GM21390 (cell line): ENCODE measurements around the gene MYO16.

Experiments
- ATAC-seq: cut with Tn5 transposase; IDR thresholded peaks from one replicate; pipeline ENCODE4 v1.9.1; 2021; ENCODE audit not compliant: unreplicated experiment

MYO16 gene

DNA sequence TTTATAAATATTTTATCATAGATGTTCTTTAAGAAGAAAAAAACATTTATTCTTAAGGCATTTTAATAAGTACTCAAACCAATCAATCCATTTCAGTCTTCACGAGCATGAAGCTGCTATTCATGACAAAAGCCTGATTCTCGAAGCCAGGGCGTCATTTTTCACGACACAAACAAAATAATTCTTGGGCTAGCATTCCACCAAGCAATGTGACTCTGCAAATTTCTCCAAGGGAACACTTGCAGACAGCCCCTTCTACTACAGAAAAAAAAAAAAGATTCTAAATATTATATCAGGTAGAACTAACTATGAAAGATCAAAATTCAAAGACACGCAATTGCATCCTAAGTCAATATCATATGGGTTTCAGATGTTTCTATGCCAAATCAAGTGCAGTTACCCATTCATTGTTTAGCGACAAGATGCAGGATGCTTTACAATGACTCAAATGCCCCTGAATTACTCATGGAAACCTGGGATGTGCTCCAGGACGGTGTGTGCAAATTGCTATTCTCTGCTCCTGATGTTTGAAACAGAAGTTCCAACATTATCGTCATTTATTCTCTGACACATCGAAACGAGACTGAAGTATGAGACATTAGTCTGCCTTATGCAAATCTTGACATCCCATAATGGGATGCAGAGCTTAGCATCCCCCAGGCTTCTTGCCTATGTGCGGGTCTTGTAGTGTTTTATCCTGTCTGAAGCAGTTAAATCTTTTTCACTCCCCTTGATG is 517.7 kb downstream of the MYO16 start:
- no peak for ATAC-seq

DNA sequence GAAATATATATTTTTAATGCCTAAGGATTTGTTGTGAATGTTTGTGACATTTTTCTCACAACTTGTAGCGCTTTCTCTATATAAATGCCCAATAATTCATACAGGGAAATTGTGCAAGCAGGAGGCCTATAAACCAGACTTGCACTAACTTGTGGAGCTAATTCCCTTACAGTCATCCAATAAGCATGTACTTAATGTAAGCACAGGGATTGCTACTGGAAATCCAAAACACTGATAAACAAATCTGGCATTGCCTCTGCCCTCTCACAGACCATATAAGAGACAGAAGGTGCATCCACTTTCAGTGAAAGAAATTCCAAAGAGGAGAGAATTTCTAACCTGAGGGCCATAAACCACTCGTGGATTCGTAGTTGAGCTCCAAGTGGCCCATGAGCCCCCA is 518.8 kb downstream of the MYO16 start:
- no peak for ATAC-seq

DNA sequence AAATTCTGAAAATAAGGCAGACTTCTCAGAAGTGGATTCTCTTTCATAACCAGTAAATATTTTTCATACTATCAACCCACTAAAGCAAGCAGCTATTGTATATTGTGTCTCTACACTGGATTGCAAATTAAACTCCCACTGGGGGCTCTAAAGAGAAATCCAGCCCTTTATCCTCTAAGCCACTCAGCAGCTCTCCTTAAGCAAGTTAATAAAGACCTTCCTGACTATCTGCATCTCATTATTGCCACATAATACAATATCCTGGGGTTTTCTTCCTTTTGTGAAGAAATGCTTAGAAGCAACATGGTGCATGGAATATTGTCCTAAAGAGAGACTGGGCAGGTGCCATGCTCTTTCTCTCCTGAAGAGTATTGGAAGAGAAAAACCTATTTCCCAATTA is 521.3 kb downstream of the MYO16 start:
- ATAC-seq = no peak

DNA sequence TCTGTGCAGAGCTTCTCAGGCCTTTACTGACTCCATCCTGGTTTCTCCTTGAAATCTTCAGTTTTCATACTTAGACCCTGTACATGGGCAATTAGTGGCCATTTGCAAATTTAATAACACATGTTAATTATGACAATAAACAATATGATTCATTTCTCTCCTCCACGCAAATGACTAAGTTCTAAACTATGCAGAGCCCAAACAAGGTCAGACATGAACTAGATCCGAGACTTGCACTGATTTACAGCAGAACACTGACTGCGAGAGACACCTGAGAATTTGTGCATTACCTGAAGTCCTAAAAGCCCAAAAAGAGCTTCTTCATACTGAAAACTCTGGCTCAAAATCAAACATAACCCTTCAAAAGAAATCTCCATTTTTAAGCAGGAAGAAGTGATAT is 521.8 kb downstream of the MYO16 start:
- no peak for ATAC-seq

DNA sequence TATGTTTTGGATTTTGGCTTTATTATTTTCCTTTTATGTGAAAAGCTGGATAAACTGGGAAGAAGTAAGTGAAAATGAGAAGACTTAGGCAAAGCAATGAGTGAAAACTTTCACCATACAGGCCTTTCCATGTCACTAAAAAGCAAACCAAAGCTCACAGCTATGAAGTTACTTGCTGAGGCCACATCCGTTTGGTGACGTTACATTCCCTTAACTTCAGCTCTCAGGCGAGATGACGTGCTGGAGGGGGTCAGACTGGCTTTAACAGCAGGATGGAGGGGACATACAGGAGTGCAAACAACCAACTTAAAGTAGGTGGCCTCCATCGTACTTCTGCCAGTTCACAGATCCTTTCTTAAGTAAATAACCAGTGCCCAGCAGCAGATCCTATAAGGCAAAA is 522.3 kb downstream of the MYO16 start:
- ATAC-seq = no peak

DNA sequence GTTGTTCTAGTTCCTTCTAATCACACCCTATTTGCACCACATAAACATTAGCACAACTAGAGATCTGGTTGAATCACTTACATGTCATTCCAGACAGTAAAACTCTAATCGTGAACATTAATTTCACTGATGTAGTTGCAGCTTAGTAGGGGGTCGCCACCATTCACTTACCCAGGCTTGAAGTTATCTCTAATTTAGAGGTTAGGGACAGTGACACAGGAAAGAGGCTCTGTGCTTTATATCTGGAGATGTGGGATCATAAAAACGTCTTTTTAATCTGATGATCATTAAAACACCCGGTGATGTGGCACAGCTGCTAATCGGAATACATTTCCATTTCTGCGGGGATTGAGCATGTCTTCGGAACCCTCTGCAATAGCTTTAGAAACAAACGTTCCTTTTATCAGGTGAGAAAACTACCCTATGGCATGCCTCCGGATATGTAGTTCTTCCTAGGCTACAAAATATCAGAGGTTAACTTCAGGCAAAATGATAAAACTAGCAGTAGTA is 523.0 kb downstream of the MYO16 start:
- ATAC-seq = no peak

DNA sequence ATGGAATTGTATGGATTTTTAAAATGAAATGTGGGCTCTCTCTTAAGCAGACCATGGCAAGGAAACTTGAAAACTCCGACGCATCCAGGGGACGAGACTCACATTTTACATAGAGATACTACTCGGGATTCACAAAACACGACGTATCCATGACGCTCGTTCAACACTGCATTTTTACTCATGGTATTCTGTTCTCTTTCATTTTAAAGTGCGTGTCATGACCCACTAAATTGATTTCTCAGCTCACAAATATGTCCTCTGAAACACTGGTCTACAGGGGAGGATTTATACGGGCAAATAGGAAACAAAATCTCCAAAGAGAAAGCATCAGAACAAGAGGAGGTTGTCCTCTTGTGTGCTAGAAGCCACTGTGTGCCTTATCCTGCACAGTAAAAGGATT is 523.5 kb downstream of the MYO16 start:
- ATAC-seq = no peak

DNA sequence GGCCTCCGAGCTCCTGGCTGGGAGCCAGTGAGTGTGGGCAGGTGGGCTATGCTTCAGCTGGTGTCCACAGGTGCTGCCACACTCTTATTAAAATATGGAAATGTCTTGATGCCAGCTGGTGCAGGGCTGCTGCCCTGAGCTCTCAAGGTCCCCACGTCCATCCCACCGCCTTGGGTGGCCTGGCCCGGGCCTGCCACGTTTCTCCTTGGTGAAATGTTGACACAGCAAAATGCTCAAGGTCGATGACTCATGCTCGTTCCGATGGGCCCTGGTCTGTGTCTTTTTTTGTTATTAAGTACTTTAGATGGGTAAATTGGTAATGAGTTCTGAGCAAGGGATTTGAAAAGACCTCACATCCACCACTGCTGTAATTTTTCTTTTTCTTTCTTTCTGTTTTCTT is 524.7 kb downstream of the MYO16 start:
- no peak for ATAC-seq

DNA sequence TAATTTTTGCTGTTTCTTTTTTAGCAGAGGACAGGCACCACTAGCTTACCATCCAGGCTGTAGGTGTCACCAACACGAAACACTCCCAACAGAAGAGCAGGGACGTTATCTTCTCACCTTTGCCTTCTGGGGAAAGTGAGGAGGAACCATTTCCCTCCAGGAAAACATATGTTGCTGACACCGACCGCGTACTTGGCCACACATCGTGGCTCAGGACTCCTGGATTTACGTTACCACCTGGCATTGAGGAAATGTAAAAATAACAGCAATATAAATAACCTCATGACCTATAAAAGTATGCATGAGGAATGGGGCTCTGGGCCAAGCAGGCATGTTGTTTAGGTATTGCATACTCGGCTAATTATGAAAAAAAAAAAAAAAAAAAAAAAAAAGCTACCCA is 525.1 kb downstream of the MYO16 start:
- no peak for ATAC-seq

DNA sequence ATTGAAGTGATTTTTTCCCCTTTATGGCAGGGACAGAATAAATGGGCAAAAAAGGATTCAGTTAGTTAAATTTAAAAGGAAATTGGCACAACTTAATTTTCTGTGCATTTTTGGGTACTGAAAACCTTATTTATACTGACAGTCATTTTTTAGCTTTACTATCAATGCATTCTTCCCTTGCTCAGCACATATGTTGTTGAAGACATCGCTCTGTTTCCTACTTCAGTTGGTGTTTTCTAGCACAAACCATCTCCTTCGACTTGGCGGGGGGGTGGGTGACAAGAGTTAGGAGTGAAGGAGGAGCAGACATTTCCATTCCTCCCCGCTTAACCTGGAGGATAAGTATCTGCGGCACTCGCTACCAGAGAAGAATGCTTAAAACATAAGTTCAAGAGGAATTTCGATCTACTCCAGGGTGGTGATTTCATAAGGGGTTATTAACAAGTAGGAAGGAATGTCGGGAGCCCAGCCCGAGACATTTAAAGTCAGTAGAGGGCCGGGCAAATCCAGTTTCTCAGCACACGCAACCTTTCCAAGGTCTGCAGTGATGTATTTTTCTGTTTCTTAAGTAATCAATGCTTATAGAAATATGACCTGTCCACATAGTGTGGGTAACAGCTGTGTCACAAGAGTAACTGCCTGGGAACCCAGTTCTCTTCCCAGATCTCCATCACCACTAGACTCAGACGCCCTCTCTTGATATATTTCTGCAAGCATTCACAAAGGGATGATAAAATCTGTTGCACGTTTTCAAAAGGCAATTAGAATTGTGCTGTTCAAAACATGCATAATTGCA is 525.8 kb downstream of the MYO16 start:
- ATAC-seq = no peak

DNA sequence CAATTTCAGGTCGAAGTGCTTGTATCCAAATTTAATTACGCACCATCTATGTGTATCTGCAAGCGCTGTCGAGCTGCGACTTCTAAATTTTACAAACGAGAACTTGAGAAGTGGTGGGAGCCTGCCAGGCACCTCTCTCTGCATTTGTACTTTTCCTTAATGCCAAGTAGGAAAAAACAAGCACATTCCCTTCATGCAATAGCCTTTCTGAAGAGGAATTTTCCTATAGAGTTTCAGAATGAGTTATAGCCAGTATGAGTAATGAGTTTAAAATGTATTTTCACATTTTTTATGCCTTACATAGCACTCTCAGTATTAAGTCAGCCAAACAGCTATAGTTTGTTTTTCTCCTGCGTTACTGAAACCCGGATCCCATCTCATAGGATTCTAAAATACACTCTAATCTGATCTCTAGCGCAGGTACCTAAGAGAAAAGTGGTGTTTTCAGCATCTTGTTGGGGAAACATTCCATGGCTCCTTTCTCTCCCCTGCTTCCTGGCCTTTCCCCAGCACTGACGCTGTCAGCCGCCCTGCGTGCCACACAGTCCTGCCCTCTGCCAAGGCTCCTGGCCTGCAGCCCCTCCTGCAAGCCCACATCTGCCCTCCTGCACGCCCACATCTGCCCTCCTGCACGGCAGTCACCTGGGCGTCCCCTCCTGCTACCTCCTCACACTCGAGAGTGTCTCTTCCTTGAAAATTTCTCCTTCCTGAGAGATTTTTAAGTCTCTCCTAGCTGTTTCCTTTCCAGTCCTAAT is 526.9 kb downstream of the MYO16 start:
- no peak for ATAC-seq

DNA sequence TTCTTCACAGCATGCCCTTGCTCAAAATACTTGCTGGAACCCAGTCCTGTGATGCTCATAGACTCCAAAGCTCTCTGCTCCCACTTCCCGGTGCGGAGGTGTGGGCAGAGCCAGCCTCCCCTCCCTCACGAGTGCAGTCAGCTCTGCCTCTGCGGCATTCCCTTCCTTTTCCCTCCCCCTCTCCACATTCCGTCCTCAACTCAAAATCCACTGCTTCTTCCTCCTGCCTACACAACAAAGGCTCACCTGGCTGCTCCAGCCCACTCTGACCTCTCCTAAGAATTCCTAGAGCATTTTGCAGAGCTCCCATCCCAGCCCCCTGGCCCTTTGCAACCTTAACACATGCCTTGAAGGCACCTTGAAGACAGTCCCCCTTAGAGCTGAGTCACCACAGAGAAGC is 527.9 kb downstream of the MYO16 start:
- no peak for ATAC-seq

DNA sequence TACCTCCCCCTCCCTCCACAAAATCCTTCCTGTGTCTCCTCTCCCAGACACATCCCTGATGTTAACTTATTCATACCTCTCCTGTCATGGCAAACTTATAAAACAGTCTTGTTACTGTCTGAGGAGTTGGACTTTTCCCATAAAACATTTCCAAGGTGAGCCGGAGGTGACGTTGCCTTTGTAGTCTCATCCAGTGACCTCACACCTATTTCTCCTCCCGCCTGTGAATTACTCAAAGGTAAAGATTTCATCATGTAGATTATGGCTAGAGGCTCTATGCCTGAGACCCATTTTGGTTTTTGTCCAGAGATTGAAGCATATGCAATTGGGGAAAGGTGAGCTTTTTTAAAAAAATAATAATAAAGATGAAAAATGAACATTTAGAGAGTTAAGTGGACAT is 529.0 kb downstream of the MYO16 start:
- no peak for ATAC-seq

DNA sequence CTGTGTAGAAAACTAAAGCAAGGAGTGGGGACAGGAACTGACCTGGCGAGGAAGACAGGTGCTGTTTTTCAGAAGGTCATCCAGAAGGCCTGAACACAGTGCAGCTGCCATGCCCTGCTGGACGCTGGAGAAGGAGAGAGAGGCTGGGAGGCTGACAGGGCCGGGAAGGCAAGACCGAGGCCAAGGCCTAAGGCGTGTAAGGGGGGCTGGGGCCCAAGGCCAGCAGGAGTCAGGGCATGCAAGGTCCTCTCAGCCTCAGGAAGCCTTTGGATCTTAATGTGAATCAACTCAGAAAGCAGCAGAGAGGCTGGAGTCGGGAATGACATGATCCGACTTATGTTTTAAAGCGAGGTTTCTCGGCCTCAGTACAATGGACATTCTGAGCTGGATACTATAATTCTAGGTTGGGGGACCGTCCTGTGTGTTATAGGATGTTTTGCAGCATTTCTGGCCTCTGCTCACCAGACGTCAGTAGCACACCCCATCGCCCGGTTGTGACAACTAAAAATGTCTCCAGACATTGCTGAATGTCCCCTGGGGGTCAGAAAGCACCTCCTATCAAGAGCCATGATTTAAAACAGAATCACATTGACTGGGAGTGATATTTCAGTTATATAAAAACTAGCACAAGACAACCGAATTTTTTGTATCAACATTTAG is 530.4 kb downstream of the MYO16 start:
- ATAC-seq = no peak

DNA sequence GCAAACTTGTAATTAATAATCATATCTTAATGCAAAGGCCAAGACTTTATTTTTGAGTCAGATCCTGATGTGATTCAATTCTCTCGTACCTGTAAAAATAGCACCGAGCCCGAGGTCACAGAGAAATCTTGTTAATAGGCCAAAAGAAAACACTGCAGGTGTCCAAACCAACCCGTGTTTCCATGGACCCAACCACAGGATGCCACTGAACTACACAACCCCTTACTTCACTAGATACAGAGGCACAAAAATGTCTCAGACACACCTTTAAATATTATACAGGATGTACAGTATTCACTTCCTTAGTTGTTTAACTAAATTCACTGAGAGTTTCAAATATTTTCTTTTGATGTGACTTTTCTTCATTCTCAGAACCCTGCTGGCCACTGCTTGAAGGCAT is 530.9 kb downstream of the MYO16 start:
- ATAC-seq = peak; percentile 29

DNA sequence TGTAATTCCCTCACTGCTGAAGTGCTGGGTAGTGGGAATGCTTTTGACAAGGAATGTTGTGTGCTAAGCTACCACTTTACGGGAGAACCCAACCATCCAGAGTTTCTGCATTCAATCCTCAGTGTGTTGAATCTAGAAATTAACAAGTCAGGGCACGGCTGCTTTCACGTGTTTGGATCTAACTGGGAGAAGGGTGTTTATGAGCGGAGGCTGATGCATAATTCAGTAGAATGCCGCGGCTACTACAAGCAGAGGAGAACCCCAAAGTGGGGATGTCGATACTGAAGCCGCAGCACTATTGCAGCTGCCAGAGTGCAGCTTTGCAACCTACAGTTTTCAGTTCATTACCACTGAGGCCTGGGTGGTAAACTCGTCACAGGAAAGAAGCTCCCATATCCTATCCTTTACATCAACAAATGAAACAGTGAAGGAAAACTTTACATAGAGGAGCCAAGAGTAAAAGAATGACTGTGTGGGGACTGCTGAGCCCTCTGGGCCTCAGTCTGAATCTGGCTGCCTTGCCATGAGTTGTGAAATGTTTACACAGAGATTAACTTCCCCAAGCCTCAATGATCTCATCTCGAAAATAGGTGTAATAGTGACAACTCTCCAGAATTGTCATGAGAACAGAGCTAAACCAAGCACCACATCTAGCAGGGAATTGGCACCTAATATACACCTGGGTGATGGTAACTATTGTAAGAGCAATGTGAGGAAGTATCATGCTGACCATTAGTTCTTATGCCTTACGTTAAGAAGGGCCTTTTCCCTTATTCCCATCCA is 531.7 kb downstream of the MYO16 start:
- peak; percentile 33 for ATAC-seq

DNA sequence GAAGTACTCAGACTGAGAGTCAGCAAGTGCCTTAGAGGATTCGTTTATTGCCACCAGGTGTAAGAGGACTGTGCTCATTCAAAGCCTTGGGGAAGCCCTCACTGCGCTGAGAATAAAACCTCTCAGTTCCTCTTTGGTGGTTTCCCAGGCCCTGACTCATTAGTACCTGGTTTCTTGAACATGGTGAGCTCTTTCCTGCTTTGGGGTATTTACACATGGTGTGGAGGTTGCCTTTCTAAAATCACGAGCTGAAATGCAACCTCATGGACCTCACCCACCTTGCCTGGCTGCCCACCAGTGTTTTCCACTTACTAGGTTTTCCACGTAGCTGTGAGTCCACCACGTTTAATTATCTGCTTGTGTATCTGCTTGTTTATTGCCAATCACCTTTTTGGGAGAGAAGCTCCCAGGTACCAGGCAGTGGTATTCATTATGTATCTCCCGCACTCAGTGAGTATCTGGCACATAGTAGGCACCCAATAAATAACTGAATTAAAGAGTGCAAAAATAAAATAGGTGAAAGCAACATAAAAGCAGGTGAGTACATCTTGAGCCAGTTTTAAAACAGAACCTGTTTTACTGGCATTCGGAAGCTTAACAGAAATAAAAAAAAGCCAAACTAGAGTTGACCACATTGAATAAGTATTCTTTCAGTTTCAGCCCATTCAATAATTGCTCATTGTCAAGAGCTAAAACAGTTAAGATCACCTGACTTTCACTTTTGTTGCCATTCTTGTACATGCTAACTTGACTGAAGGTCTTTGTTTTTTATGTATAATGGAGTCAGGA is 533.0 kb downstream of the MYO16 start:
- ATAC-seq = peak; percentile 78

DNA sequence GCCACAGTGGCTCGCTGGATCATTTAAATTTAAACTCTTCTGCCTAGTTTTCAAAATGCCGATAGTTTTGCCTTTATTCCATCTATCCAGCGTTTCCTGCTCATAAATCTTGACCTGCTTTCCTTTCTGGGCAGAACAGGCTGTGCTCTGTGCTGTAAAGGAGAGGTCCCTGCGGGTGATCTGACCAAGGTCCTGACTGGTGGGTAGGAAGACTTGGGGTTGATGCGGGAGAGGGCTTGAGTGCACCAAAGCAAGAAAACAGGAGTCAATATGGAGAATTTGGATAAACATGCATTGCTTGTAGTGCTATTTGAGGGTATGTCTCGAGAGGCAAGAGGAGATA is 533.6 kb downstream of the MYO16 start:
- ATAC-seq = peak; percentile 4

DNA sequence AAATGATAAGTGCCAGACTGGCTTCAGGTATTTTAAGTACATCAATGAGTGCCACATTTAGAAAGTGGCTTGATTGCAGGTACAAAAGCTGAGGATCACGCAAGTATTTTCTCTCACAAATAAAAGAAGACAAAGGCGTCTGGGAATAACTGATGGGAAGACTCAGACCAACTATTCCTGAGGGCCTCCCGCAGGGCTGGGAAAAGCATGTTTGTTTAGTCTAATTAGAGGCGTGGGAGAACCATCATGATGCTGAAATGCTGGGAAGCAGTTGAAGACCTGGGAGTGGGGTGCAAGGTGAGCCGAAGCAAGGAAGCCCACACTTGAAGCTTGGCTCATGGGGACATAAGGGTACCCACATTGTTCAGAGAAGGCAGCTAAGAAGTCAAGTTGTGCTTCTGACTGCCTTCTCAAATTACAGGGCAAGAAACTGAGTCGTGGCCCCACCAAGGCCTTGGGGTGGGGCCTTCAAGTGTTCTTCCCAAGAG is 536.0 kb downstream of the MYO16 start:
- no peak for ATAC-seq

DNA sequence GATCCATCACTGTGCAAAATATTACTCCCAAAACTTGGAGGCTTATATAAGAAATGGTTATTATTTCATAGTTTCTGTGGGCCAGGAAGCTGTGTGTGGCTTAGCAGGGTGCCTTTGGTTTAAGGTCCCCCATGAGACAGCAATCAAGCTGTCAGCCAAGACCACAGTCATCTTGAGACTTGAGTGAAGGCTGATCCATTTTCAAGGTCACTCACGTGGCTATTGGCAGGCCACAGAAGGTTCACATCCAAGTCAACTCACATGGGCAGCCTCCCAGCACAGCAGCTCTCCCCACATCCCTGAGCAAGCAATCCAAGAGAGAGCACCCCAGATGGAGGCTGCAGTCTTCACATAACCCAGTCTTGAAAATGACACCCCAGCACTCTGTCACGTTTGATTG is 537.4 kb downstream of the MYO16 start:
- ATAC-seq = peak; percentile 25
